Hepatocyte (in vitro differentiated cells): ENCODE data around the gene CHRD.

Experiments
- EZH2 ChIP-seq: fragments of 200-600 bp; sonication (generic); IDR thresholded peaks from 2 replicates; pipeline ENCODE4 v1.6.1; 2016; ENCODE audit warnings: antibody characterized with exemption, mild to moderate bottlenecking, borderline replicate concordance
- EZH2phosphoT487 ChIP-seq: fragments of 200-600 bp; sonication (generic); IDR thresholded peaks from one replicate; pipeline ENCODE4 v1.6.1; 2018; ENCODE audit warnings: antibody characterized with exemption, mild to moderate bottlenecking, low read depth, moderate library complexity; ENCODE audit not compliant: unreplicated experiment, severe bottlenecking
- TF ChIP-seq, protein P1 (sequence below): fragments of 200-600 bp; sonication (generic); IDR thresholded peaks from 2 replicates; pipeline ENCODE4 v1.5.1; 2016; ENCODE audit warnings: antibody characterized with exemption, mild to moderate bottlenecking; ENCODE audit not compliant: poor library complexity

- no peak for TF ChIP-seq EZH2phosphoT487
- TF ChIP-seq EZH2: no peak
- TF ChIP-seq, protein P1, sequence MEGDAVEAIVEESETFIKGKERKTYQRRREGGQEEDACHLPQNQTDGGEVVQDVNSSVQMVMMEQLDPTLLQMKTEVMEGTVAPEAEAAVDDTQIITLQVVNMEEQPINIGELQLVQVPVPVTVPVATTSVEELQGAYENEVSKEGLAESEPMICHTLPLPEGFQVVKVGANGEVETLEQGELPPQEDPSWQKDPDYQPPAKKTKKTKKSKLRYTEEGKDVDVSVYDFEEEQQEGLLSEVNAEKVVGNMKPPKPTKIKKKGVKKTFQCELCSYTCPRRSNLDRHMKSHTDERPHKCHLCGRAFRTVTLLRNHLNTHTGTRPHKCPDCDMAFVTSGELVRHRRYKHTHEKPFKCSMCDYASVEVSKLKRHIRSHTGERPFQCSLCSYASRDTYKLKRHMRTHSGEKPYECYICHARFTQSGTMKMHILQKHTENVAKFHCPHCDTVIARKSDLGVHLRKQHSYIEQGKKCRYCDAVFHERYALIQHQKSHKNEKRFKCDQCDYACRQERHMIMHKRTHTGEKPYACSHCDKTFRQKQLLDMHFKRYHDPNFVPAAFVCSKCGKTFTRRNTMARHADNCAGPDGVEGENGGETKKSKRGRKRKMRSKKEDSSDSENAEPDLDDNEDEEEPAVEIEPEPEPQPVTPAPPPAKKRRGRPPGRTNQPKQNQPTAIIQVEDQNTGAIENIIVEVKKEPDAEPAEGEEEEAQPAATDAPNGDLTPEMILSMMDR: no peak
Measured at GRCh38 chr3:184426691-184427141, 46.9 kb downstream of the CHRD start.
